NCI-H526 (cell line): ENCODE results near the gene EP300.
"Not testable (repeated sequence)": the region's sequence is repeated elsewhere in the genome, so short reads cannot be mapped to it uniquely, and the experiment has no call there.

Experiments
- DNase-seq, 2 experiments: peaks; one replicate each; lab custom pipeline; 2025; lab: John Stamatoyannopoulos, UW

The EP300 gene

GRCh38 chr22:41085842-41086241 lies 6.5 kb upstream of the EP300 start:
- no peak for DNase-seq

- peak; percentile 91 to 97 for DNase-seq
Observed at GRCh38 chr22:41091132-41092022, 1.0 kb upstream of the EP300 start.

- DNase-seq, result peak; percentile 4 to 33
Observed at GRCh38 chr22:41092847-41093411, 537 bp downstream of the EP300 start.

GRCh38 chr22:41094041-41094593 lies 1.7 kb downstream of the EP300 start:
- DNase-seq, result peak; percentile 18 to 26

- DNase-seq, result no peak
Observed at GRCh38 chr22:41096391-41096790, 4.0 kb downstream of the EP300 start.

- DNase-seq, result no peak
Observed at GRCh38 chr22:41096841-41097240, 4.4 kb downstream of the EP300 start.

GRCh38 chr22:41099036-41099435 lies 6.6 kb downstream of the EP300 start:
- DNase-seq, result no peak

GRCh38 chr22:41106122-41106968 lies 14.0 kb downstream of the EP300 start:
- no peak for DNase-seq

GRCh38 chr22:41106969-41107325 lies 14.6 kb downstream of the EP300 start:
- DNase-seq, result not testable (repeated sequence)

- no peak for DNase-seq
Observed at GRCh38 chr22:41110968-41111367, 18.6 kb downstream of the EP300 start.

- DNase-seq, result no peak
Observed at GRCh38 chr22:41116342-41116741, 23.9 kb downstream of the EP300 start.

- no peak for DNase-seq
Observed at GRCh38 chr22:41117127-41117965, 25.0 kb downstream of the EP300 start.

- no peak for DNase-seq
Observed at GRCh38 chr22:41123151-41123550, 30.8 kb downstream of the EP300 start.

- no peak for DNase-seq
Observed at GRCh38 chr22:41124086-41124485, 31.7 kb downstream of the EP300 start.

GRCh38 chr22:41127451-41127850 lies 35.1 kb downstream of the EP300 start:
- no peak for DNase-seq

GRCh38 chr22:41128606-41129005 lies 36.2 kb downstream of the EP300 start:
- no peak for DNase-seq

- DNase-seq, result no peak
Observed at GRCh38 chr22:41132550-41132949, 40.2 kb downstream of the EP300 start.

GRCh38 chr22:41140365-41140957 lies 48.1 kb downstream of the EP300 start:
- DNase-seq, result no peak

GRCh38 chr22:41145921-41146320 lies 53.5 kb downstream of the EP300 start:
- not testable (repeated sequence) for DNase-seq

- DNase-seq, result no peak
Observed at GRCh38 chr22:41146573-41146972, 54.2 kb downstream of the EP300 start.

- no peak for DNase-seq
Observed at GRCh38 chr22:41147722-41148121, 55.3 kb downstream of the EP300 start.
